ENCODE data around the gene VEZF1.

Gene VEZF1

DNA sequence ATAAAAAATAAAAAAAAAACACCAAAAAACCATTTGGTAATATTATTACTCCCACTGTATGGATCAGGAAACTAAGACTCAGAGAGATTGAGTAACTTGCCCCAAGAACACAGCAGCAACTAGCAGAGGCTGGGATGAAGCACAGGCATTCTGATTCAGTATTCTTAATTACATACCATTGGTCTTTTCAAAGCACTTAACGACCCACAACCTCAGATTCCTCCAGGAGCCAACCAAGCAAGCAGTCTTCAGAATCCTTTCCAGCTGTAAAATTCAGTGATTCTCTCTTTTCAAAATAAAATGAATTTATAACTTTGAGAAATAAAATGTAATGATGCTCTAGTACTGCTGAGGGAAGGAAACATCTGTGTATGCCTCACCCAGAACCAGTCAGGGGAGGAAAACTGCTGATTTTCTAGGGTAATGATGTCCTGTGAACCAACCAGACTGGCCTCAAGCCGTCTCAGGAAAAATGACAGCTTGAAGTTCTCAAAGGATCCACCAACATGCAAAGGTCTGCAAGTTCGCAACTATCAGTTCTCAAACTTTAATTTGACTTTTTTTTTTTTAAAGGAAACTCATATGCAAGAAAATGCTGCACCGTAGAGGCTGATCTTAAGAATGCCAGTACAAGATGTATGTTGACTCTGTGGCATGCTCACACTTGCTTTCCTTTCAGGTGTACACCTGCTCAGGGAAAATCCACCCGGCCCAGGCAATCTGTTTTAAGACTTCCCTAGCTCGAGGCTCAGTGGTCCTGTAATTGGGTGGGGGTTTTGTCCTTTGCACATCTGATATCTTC, 41.9 kb downstream of the VEZF1 start:
- H3K27ac ChIP-seq (ENCODE audit: low read depth, low read length) = no peak overlapping the region
- TF ChIP-seq EZH2phosphoT487 (conservative IDR thresholded peaks at IDR 0.05; ENCODE audit: low read length) = no peak
- TF ChIP-seq CTCF (IDR thresholded peaks at IDR 0.05; ENCODE audit: insufficient read depth, low read length, poor library complexity, severe bottlenecking) = no peak
- H4K20me1 ChIP-seq (ENCODE audit: low read depth, low read length) = no peaks in the 10 kb centered on the region
- no peak overlapping the region for H2AFZ ChIP-seq (ENCODE audit: low read depth, low read length, severe bottlenecking)
- no peak overlapping the region for H3K4me3 ChIP-seq (ENCODE audit: insufficient read depth, low read length, poor library complexity, severe bottlenecking)
- no peak overlapping the region for H3K4me2 ChIP-seq (ENCODE audit: low read depth, low read length, poor library complexity, severe bottlenecking)
- H3K9ac ChIP-seq (ENCODE audit: low read length) = no peak overlapping the region
- no peaks in the 10 kb centered on the region for H3K27me3 ChIP-seq (ENCODE audit: low read length)
- H3F3A ChIP-seq (ENCODE audit: insufficient read depth) = no peaks in the 10 kb centered on the region
- no peaks in the 10 kb centered on the region for H3K79me2 ChIP-seq (ENCODE audit: insufficient read depth, low read length)
- H3K36me3 ChIP-seq (ENCODE audit: low read length) = no peaks in the 10 kb centered on the region
- no peaks in the 10 kb centered on the region for H3K9me2 ChIP-seq (replicated peaks; ENCODE audit: insufficient read depth, low read length)
- no peaks in the 10 kb centered on the region for H3K9me3 ChIP-seq (ENCODE audit: insufficient read depth, low read length)

DNA sequence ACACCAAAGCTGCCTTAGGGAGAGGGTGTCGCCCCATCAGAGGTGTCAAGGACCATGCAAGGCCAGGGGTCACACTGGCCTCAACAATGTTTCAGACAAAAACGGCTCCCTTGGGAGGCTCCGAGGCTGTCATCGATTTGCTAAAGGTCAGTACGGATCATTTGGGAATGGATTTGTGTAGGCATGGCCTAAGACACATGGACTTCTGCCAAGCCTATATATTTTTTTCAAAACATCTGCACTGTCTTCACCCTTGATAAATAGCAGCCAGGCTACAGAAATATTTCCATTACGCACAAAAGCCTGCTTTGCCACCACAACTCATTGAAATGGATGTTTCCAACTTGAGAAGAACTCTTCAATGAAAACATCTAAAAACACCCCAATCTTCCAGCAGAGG, 43.1 kb downstream of the VEZF1 start:
- no peaks in the 10 kb centered on the region for H4K20me1 ChIP-seq (ENCODE audit: low read depth, low read length)

GRCh38 chr17:57943645-57944044, 44.4 kb downstream of the VEZF1 start:
- no peaks in the 10 kb centered on the region for H3K27me3 ChIP-seq (ENCODE audit: low read length)
- no peak overlapping the region for H2AFZ ChIP-seq (ENCODE audit: low read depth, low read length, severe bottlenecking)
- TF ChIP-seq EZH2phosphoT487 (conservative IDR thresholded peaks at IDR 0.05; ENCODE audit: low read length) = no peak
- TF ChIP-seq CTCF (IDR thresholded peaks at IDR 0.05; ENCODE audit: insufficient read depth, low read length, poor library complexity, severe bottlenecking) = no peak
- H3K9me2 ChIP-seq (replicated peaks; ENCODE audit: insufficient read depth, low read length) = no peaks in the 10 kb centered on the region
- no peak overlapping the region for H3K4me2 ChIP-seq (ENCODE audit: low read depth, low read length, poor library complexity, severe bottlenecking)
- H3K27ac ChIP-seq (ENCODE audit: low read depth, low read length) = no peak overlapping the region
- H3K79me2 ChIP-seq (ENCODE audit: insufficient read depth, low read length) = no peaks in the 10 kb centered on the region
- no peaks in the 10 kb centered on the region for H3K9me3 ChIP-seq (ENCODE audit: insufficient read depth, low read length)
- no peaks in the 10 kb centered on the region for H4K20me1 ChIP-seq (ENCODE audit: low read depth, low read length)
- H3F3A ChIP-seq (ENCODE audit: insufficient read depth) = no peaks in the 10 kb centered on the region
- H3K4me3 ChIP-seq (ENCODE audit: insufficient read depth, low read length, poor library complexity, severe bottlenecking) = no peak overlapping the region
- no peaks in the 10 kb centered on the region for H3K36me3 ChIP-seq (ENCODE audit: low read length)
- no peak overlapping the region for H3K9ac ChIP-seq (ENCODE audit: low read length)

More for the DNA sequence above, 43.1 kb downstream of the VEZF1 start:
- Histone ChIP-seq H3K9me3 (ENCODE audit: insufficient read depth, low read length) (no peaks in the 10 kb centered on the region), H3K4me3 (ENCODE audit: insufficient read depth, low read length, poor library complexity, severe bottlenecking) (no peak overlapping the region), H3K4me2 (ENCODE audit: low read depth, low read length, poor library complexity, severe bottlenecking) (no peak overlapping the region), H3K27ac (ENCODE audit: low read depth, low read length) (no peak overlapping the region), H3K27me3 (ENCODE audit: low read length) (no peaks in the 10 kb centered on the region), H3K79me2 (ENCODE audit: insufficient read depth, low read length) (no peaks in the 10 kb centered on the region), H3K36me3 (ENCODE audit: low read length) (no peaks in the 10 kb centered on the region), H2AFZ (ENCODE audit: low read depth, low read length, severe bottlenecking) (no peak overlapping the region), H3F3A (ENCODE audit: insufficient read depth) (no peaks in the 10 kb centered on the region), H3K9me2 (replicated peaks; ENCODE audit: insufficient read depth, low read length) (no peaks in the 10 kb centered on the region), H3K9ac (ENCODE audit: low read length) (no peak overlapping the region)
- no peak for TF ChIP-seq CTCF (IDR thresholded peaks at IDR 0.05; ENCODE audit: insufficient read depth, low read length, poor library complexity, severe bottlenecking)
- no peak for TF ChIP-seq EZH2phosphoT487 (conservative IDR thresholded peaks at IDR 0.05; ENCODE audit: low read length)
